Fibroblast of lung (primary cell): ENCODE results near the gene BLID. TPM values are rescaled to one million over a fixed set of nuclear protein-coding genes. Genes with fewer than 3 reads are reported as not detected.

Source experiments
- DNase-seq, 2 donors: peaks; one replicate each; pipeline versions ENCODE4 v3.0.0 to v3.0.0-alpha.2; 2010; ENCODE audit warnings: low read depth in 2 of 2
- H2AFZ ChIP-seq: 2 replicates; pipeline ENCODE4 v1.5.1; 2012; ENCODE audit warnings: low read length, control low read depth, inconsistent platforms
- H3K27ac ChIP-seq: 2 replicates; pipeline ENCODE4 v1.5.1; 2011; ENCODE audit warnings: low read length, control low read depth; ENCODE audit not compliant: insufficient read depth
- H3K27me3 ChIP-seq: 2 replicates; pipeline ENCODE4 v1.5.1; 2011; ENCODE audit warnings: mild to moderate bottlenecking, low read length; ENCODE audit not compliant: control insufficient read depth, insufficient read depth
- H3K36me3 ChIP-seq: 2 replicates; pipeline ENCODE4 v1.5.1; 2011; ENCODE audit warnings: low read length; ENCODE audit not compliant: control insufficient read depth, insufficient read depth
- H3K4me1 ChIP-seq: 2 replicates; pipeline ENCODE4 v1.5.1; 2011; ENCODE audit warnings: low read length; ENCODE audit not compliant: control insufficient read depth, insufficient read depth; ENCODE audit errors: extremely low read depth
- H3K4me2 ChIP-seq: 2 replicates; pipeline ENCODE4 v1.5.1; 2011; ENCODE audit warnings: low read length, control low read depth; ENCODE audit not compliant: insufficient read depth; ENCODE audit errors: extremely low read depth
- H3K4me3 ChIP-seq, 4 experiments: fragments of 200-600 bp in 1 of 4; sonication (generic) in 1 of 4; replicated peaks in 1 of 4; 2 replicates each; pipeline ENCODE4 v1.5.1; 2011 to 2016; ENCODE audit warnings: low read length in 4 of 4, low read depth in 3 of 4, mild to moderate bottlenecking in 3 of 4, control low read depth in 2 of 4, inconsistent platforms in 1 of 4, mixed read lengths in 1 of 4; ENCODE audit not compliant: insufficient read depth in 1 of 4; ENCODE audit errors: control extremely low read depth in 1 of 4
- H3K79me2 ChIP-seq: 2 replicates; pipeline ENCODE4 v1.5.1; 2012; ENCODE audit warnings: mild to moderate bottlenecking, low read length, inconsistent platforms; ENCODE audit not compliant: control insufficient read depth, insufficient read depth
- H3K9ac ChIP-seq: 2 replicates; pipeline ENCODE4 v1.5.1; 2011; ENCODE audit warnings: mild to moderate bottlenecking, low read length, control low read depth; ENCODE audit not compliant: insufficient read depth
- H3K9me3 ChIP-seq: 2 replicates; pipeline ENCODE4 v1.5.1; 2012; ENCODE audit warnings: low read depth, low read length; ENCODE audit not compliant: control insufficient read depth, insufficient read depth
- H4K20me1 ChIP-seq: 2 replicates; pipeline ENCODE4 v1.5.1; 2011; ENCODE audit warnings: low read length; ENCODE audit not compliant: control insufficient read depth, insufficient read depth; ENCODE audit errors: extremely low read depth
- CTCF ChIP-seq, 2 donors: IDR thresholded peaks in 1 of 2; conservative IDR thresholded peaks in 1 of 2; 1 replicate in 1 of 2; 2 replicates in 1 of 2; pipeline ENCODE4 v1.5.1; 2011 to 2012; ENCODE audit warnings: low read length in 2 of 2, control low read depth in 1 of 2, inconsistent platforms in 1 of 2, low read depth in 1 of 2, mild to moderate bottlenecking in 1 of 2
- EZH2 ChIP-seq: IDR thresholded peaks from 2 replicates; pipeline ENCODE4 v1.5.1; 2012; ENCODE audit warnings: low read length, control low read depth, mild to moderate bottlenecking; ENCODE audit errors: missing control alignments
- polyA plus RNA-seq, 2 donors: library from polyadenylated mRNA; depleted of rRNA in 1 of 2; stranded (reverse) in 1 of 2; unstranded in 1 of 2; fragments of >200 nt; gene quantifications; 2 replicates each; pipeline ENCODE4 v1.2.1, GENCODE V29; 2011 to 2012; ENCODE audit warnings: missing spikeins in 1 of 2
- total RNA-seq: library from RNA; depleted of rRNA; stranded (reverse); fragments of >200 nt; gene quantifications from 2 replicates; pipeline ENCODE4 v1.2.1, GENCODE V29; 2014

Gene BLID
- total and polyA plus RNA-seq, 2 donors (not counting 1 experiment from before 2014, with no cell fraction given), result 0.32 to 7.9 TPM

- no peak overlapping the region for H3K9ac ChIP-seq
- peaks cover 78% of the 10 kb centered on the region for H3K79me2 ChIP-seq
- H3K27ac ChIP-seq, result peak overlapping the region; percentile 17
These were observed 25.7 kb upstream of the BLID start for GRCh38 chr11:122141725-122142124.

GRCh38 chr11:122140500-122140899, 24.5 kb upstream of the BLID start:
- H3K9me3 ChIP-seq, result no peaks in the 10 kb centered on the region
- H3K79me2 ChIP-seq, result peaks cover 78% of the 10 kb centered on the region
- peak overlapping the region; percentile 37 for H3K27ac ChIP-seq
- no peak overlapping the region for H2AFZ ChIP-seq
- no peak overlapping the region for H3K4me3 ChIP-seq
- peak; percentile 68 to 94 for DNase-seq
- no peaks in the 10 kb centered on the region for H4K20me1 ChIP-seq
- H3K9ac ChIP-seq, result no peak overlapping the region
- no peak for TF ChIP-seq EZH2
- peaks cover 33% of the 10 kb centered on the region for H3K4me1 ChIP-seq
- H3K4me2 ChIP-seq, result peak overlapping the region; percentile 1
- peaks cover 5% of the 10 kb centered on the region for H3K36me3 ChIP-seq
- no peaks in the 10 kb centered on the region for H3K27me3 ChIP-seq

More at GRCh38 chr11:122141725-122142124, 25.7 kb upstream of the BLID start:
- Histone ChIP-seq H4K20me1 (no peaks in the 10 kb centered on the region), H3K27me3 (no peaks in the 10 kb centered on the region), H3K4me3 (no peak overlapping the region), H3K4me1 (peaks cover 39% of the 10 kb centered on the region), H2AFZ (no peak overlapping the region), H3K9me3 (no peaks in the 10 kb centered on the region), H3K4me2 (peak overlapping the region; percentile 17), H3K36me3 (peaks cover 9% of the 10 kb centered on the region)
- DNase-seq, result no peak
- TF ChIP-seq EZH2 (no peak), CTCF (conservative IDR thresholded peaks at IDR 0.05 in 1 of 2, IDR thresholded peaks at IDR 0.05 in 1 of 2; ENCODE audit: low read depth in 1 of 2, low read length in 2 of 2) (no peak)

GRCh38 chr11:122139595-122139866, 23.5 kb upstream of the BLID start:
- Histone ChIP-seq H3K4me2 (no peak overlapping the region), H3K4me1 (peaks cover 30% of the 10 kb centered on the region), H2AFZ (no peak overlapping the region), H3K9me3 (no peaks in the 10 kb centered on the region), H3K9ac (no peak overlapping the region), H4K20me1 (no peaks in the 10 kb centered on the region), H3K36me3 (peaks cover 5% of the 10 kb centered on the region), H3K4me3 (no peak overlapping the region), H3K27ac (peak overlapping the region; percentile 53), H3K79me2 (peaks cover 78% of the 10 kb centered on the region), H3K27me3 (no peaks in the 10 kb centered on the region)
- no peak for TF ChIP-seq CTCF (conservative IDR thresholded peaks at IDR 0.05 in 1 of 2, IDR thresholded peaks at IDR 0.05 in 1 of 2; ENCODE audit: low read depth in 1 of 2, low read length in 2 of 2)
- no peak for TF ChIP-seq EZH2
- DNase-seq, result peak; percentile 60 to 64
